Activated CD4-positive, alpha-beta T cell treated with anti-CD3 and anti-CD28 coated beads, Interleukin-2, amount 10 ng/mL, durations not matched to agents 24 days and 14 days (primary cell): Measurements from ENCODE around the gene RAPGEF4. TPM values are rescaled to one million over a fixed set of nuclear protein-coding genes. Genes with fewer than 3 reads are reported as not detected.
A peak's percentile ranks its signal among the peaks of the same experiment; 100 is the strongest.

Experiments used
- DNase-seq: peaks from one replicate; pipeline ENCODE4 v3.0.0; 2022
- H3K27ac Mint-ChIP-seq: one replicate; pipeline ENCODE4 v1.8.0; 2022; ENCODE audit warnings: mild to moderate bottlenecking, mixed read lengths
- H3K27me3 Mint-ChIP-seq: one replicate; pipeline ENCODE4 v1.8.0; 2022; ENCODE audit warnings: mixed read lengths
- H3K36me3 Mint-ChIP-seq: one replicate; pipeline ENCODE4 v1.8.0; 2022; ENCODE audit warnings: low read depth, mild to moderate bottlenecking, mixed read lengths
- H3K4me1 Mint-ChIP-seq: one replicate; pipeline ENCODE4 v1.8.0; 2021; ENCODE audit warnings: mixed read lengths
- H3K4me3 Mint-ChIP-seq: one replicate; pipeline ENCODE4 v1.8.0; 2022; ENCODE audit warnings: mild to moderate bottlenecking, moderate library complexity, mixed read lengths
- H3K9me3 Mint-ChIP-seq: one replicate; pipeline ENCODE4 v1.8.0; 2021; ENCODE audit warnings: mixed read lengths
- intact Hi-C: fragments of 100-400 bp; cut with micrococcal nuclease; formaldehyde crosslinking; loops from one replicate; pipeline ENCODE4 v1.15.1; 2023
- total RNA-seq: library from RNA; stranded (reverse); gene quantifications from 2 replicates; pipeline ENCODE4 v1.2.3, GENCODE V29; 2022

RAPGEF4 gene
- total RNA-seq, result 0.14 and 0.37 TPM in 2 replicates

DNA sequence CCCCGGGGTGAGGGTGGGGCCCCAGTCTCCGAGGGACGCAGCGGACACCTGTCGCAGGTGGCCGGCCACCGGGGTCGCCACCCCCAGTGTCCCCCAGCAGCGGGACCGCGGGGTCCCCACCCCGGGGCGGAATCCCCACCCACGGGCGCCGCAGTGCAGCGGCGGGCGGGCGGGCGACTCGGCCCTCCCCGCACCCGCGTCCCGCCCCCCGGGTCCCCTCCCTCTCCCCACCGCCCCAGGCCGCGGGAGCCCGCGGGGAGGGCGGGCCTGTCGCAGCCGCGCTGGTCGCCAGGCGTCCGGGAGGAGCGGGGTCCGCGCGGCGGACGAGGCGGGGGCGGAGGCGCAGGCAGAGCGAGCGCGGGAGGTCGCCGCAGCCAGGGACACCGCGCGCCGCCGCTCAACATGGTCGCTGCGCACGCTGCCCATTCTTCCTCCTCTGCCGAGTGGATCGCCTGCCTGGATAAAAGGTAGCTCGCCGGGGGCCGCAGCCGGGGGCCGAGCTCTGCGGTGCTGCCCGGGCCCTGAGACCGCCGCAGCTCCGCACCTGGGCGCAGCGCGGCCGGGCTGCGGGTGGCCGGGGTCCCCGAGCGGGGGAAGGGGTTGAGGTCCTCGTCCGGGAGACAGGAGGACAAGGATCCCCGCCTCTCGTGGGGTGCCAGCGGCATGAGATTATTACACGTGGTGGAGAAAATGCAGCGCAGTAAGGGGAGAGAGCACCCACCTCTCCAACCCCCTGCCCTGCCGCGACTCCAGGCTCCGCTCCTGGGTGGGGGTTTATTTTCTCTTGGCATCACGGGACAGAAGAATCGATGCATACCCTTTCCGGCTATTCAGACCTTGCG, at the start of gene RAPGEF4:
Gene RAPGEF4, plus strand, starts transcription at position 264 of the 842 bp plus-strand sequence. Its CDS starts 139 bp downstream, at position 403.
- no peaks in the 10 kb centered on the region for H3K36me3 Mint-ChIP-seq
- H3K9me3 Mint-ChIP-seq, result no peaks in the 10 kb centered on the region
- peak within 1 kb of the TSS; percentile 63 for H3K4me3 Mint-ChIP-seq
- intact Hi-C loops, result no loop called here
- H3K4me1 Mint-ChIP-seq, result peaks cover 3% of the 10 kb centered on the region
- peaks cover 66% of the 10 kb centered on the region for H3K27me3 Mint-ChIP-seq
- DNase-seq, result no peak
- H3K27ac Mint-ChIP-seq, result no peak within 1 kb of the TSS

- Mint-ChIP-seq H3K27me3 (no peaks in the 10 kb centered on the region), H3K9me3 (peaks cover 9% of the 10 kb centered on the region), H3K4me3 (peak overlapping the region; percentile 2), H3K36me3 (no peaks in the 10 kb centered on the region), H3K27ac (peak overlapping the region; percentile 51), H3K4me1 (peaks cover 20% of the 10 kb centered on the region)
- intact Hi-C loops, result no loop called here
- DNase-seq, result no peak
These were observed 42.6 kb upstream of the RAPGEF4 start for GRCh38 chr2:172693037-172693436.

DNA sequence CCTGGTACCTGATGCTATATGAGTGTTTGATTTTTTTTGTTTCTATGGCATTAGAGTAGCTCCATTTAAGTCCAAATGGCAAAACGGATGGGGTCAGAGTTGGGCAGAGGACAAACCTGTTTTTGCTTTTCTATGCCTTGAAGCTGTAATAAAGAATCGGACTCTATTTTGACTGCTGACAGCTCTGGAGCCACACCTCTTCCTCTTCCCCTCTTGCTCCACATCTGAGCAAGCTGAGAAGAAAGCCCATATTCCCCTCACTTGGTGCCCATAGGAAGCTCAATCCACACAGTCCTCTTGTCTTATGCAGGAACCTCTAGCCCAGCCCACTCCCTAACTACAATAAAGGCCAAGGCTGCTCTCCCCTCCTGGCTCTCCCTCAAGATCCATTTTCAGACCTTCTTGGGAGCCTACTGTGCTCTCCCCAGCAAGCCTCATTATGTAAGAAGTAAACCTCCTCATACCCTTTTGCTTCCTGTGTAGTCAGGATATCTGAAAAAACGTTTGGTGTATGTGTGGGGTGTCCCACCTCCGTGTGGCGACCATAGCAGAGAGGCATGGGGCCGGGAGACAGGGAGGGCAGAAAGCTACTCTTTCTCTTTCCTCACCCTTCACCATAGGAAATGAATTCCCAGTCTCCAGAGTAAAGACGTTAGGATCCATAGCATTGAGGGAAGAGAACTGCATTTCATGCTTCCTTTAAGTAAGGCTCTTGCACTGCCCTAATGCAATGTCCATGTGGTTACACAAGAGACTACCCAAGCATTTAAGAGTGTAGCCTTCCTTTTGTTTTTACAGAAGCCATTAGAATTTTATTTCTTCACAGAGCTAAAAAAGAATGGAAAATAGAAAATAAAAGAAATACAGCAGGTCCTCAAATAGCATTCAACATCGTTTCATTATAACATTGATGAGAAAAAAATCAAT, 41.9 kb upstream of the RAPGEF4 start:
- peak overlapping the region; percentile 2 for H3K4me3 Mint-ChIP-seq
- H3K27ac Mint-ChIP-seq, result no peak overlapping the region
- H3K27me3 Mint-ChIP-seq, result no peaks in the 10 kb centered on the region

DNA sequence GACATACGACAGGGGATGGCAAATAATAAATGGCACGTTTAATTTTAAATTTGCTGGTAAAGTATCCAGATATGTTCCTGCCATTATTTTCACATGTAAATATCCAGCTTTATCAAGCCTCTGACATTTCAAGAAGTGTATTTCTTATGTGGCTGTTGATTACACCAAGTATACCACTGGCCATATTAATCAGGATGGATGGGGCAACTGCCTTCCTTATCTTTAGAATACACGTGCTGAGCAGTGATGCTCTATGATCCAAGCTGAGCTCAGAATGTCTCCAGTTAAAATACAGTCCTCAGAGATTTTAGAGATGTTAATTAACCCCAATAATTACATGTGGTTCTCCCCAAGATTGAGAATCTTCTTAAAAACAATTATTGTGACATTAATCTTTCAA, 38.3 kb upstream of the RAPGEF4 start:
- no peak overlapping the region for H3K27ac Mint-ChIP-seq
- intact Hi-C loops, result no loop called here

More for the DNA sequence above, 41.9 kb upstream of the RAPGEF4 start:
- intact Hi-C loops, result no loop called here
- peak; percentile 51 for DNase-seq
- Mint-ChIP-seq H3K9me3 (peaks cover 6% of the 10 kb centered on the region), H3K4me1 (peaks cover 27% of the 10 kb centered on the region), H3K36me3 (no peaks in the 10 kb centered on the region)

GRCh38 chr2:172698041-172698863, 37.4 kb upstream of the RAPGEF4 start:
- Mint-ChIP-seq H3K4me3 (no peak overlapping the region), H3K27ac (peak overlapping the region; percentile 45), H3K4me1 (peaks cover 19% of the 10 kb centered on the region), H3K9me3 (no peaks in the 10 kb centered on the region), H3K36me3 (no peaks in the 10 kb centered on the region), H3K27me3 (no peaks in the 10 kb centered on the region)
- DNase-seq, result peak; percentile 67
- intact Hi-C loops, result loop anchor here (1.0 kb wide), 1 partner anchor 142 kb away; the partner anchor contains the start of gene PDK1

More for the DNA sequence above, 38.3 kb upstream of the RAPGEF4 start:
- Mint-ChIP-seq H3K27me3 (no peaks in the 10 kb centered on the region), H3K9me3 (no peaks in the 10 kb centered on the region), H3K4me3 (no peak overlapping the region), H3K4me1 (peaks cover 24% of the 10 kb centered on the region), H3K36me3 (no peaks in the 10 kb centered on the region)
- DNase-seq, result no peak

GRCh38 chr2:172701250-172701649, 34.4 kb upstream of the RAPGEF4 start:
- H3K27ac Mint-ChIP-seq, result no peak overlapping the region
- peaks cover 12% of the 10 kb centered on the region for H3K4me1 Mint-ChIP-seq
- DNase-seq, result no peak
- no peak overlapping the region for H3K4me3 Mint-ChIP-seq
- intact Hi-C loops, result no loop called here
- peaks cover 7% of the 10 kb centered on the region for H3K27me3 Mint-ChIP-seq
- no peaks in the 10 kb centered on the region for H3K36me3 Mint-ChIP-seq
- H3K9me3 Mint-ChIP-seq, result no peaks in the 10 kb centered on the region

DNA sequence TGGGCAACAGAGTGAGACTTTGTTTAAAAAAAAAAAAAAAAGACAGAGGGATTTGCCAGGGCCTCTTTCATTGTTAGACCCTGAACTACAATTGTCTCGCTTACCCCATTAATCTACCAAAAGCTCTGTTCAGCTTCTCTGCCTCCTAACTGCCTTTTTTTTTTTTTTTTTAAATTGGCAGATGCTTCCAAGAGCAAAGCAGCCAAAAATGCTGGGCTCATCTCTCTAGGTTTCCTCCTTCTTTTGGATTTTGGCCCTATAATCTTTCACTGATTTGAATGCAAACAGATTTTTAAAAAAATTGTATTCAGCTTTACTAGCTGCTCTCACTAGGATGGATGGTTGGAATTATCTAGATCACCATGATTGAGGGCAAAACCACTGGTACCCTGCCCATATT, 33.2 kb upstream of the RAPGEF4 start:
- Mint-ChIP-seq H3K27me3 (peaks cover 7% of the 10 kb centered on the region), H3K27ac (no peak overlapping the region), H3K9me3 (no peaks in the 10 kb centered on the region), H3K36me3 (no peaks in the 10 kb centered on the region), H3K4me3 (no peak overlapping the region), H3K4me1 (peaks cover 12% of the 10 kb centered on the region)
- no peak for DNase-seq
- intact Hi-C loops, result no loop called here

DNA sequence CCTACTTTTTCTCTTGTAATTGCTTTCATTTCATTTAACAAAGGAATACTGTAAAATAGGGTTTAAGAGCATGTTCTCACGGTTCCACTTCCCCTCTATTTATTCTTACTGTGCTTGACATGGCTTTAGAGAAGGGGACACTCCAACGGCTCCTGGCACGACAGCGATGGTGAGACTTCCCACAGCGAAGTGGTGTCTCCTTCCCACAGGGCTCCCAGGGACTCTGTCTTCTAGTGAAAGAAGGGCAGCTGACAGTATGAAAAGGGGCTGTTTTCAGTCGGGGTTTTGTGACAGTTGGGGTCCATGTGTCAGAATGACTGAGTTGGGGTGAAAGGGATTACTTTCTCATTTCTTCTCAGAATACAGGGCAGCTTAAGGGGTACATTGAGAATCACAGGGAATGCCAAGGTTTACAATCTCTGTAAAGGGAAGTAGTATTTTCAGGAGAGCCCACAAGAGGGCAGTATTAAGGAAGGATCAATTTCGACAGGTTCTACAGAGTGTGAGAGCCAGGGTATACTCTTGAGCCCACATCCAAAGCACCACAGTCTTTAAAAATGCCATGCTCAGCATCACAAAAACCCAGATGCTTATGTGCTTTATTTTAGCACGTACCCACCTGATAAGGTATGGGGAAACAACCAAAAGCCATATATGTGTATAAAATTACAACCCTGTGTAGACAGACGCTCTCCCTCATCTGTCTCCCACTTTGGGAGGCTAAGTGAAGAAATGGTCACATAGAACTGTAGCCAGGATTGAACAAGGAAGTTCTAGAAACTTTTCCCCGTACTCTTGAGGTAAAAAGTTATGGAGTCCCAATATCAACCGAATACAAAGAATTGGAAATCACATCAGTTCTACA, 31.3 kb upstream of the RAPGEF4 start:
- H3K4me3 Mint-ChIP-seq, result no peak overlapping the region
- intact Hi-C loops, result no loop called here
- H3K9me3 Mint-ChIP-seq, result no peaks in the 10 kb centered on the region
- DNase-seq, result no peak
- H3K36me3 Mint-ChIP-seq, result no peaks in the 10 kb centered on the region
- H3K27ac Mint-ChIP-seq, result no peak overlapping the region
- no peaks in the 10 kb centered on the region for H3K4me1 Mint-ChIP-seq
- peaks cover 20% of the 10 kb centered on the region for H3K27me3 Mint-ChIP-seq

- no peak overlapping the region for H3K27ac Mint-ChIP-seq
- H3K27me3 Mint-ChIP-seq, result peaks cover 22% of the 10 kb centered on the region
- no peak overlapping the region for H3K4me3 Mint-ChIP-seq
- intact Hi-C loops, result no loop called here
- no peaks in the 10 kb centered on the region for H3K4me1 Mint-ChIP-seq
- H3K36me3 Mint-ChIP-seq, result no peaks in the 10 kb centered on the region
- no peak for DNase-seq
- no peaks in the 10 kb centered on the region for H3K9me3 Mint-ChIP-seq
These were observed 30.3 kb upstream of the RAPGEF4 start for GRCh38 chr2:172705352-172705751.

DNA sequence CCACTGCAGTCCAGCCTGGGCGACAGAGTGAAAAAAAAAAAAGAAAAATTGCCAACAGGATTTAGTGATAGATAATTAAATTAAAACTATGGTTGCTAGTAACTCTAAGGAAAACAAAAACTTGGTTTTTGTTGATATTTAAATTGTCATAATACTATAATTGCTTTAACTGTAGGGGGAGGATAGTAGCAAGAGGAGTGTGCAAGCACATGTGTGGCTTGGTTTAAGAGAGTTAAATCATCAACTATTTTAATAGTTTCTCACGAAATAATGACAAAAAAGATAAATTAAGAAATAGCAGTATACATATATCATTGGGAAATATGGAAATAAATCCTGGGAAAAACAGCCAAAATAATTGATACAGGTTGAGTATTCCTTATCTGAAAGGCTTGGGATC, 27.4 kb upstream of the RAPGEF4 start:
- DNase-seq, result no peak
- no peaks in the 10 kb centered on the region for H3K36me3 Mint-ChIP-seq
- no peaks in the 10 kb centered on the region for H3K9me3 Mint-ChIP-seq
- no peaks in the 10 kb centered on the region for H3K4me1 Mint-ChIP-seq
- H3K27ac Mint-ChIP-seq, result no peak overlapping the region
- intact Hi-C loops, result no loop called here
- no peak overlapping the region for H3K4me3 Mint-ChIP-seq
- peaks cover 22% of the 10 kb centered on the region for H3K27me3 Mint-ChIP-seq

DNA sequence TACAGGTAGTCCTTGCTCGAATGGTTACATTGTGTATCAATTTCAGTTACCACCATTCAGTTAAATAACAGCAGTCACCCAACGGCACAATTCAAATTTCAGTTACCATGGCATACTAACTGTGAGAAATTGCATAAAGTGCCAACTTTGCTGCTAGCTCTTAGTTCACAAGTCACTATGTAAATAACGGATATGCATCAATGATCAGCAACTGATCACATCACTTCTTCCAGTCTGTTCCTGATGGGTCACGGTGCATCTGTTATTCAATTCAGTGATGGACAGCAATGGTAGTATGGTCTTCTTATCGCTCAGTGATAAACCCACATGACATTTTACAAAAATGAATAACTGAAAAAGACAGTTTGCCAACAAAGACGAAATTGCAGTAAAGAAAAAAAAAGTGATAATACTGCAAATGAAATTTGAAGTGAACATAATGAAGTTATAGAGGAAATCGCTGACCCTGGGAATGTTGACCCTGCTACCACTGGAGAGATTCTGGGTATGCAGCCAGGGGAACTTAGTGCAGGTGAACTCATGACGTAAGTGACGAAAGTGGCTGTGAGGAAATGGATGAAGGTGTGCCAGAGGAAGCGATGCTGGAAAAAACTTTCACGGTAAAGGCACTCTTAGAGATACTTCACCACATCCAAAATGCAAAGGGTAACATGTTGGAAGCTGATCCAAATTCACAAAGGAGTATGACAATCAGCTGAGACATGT, 25.9 kb upstream of the RAPGEF4 start:
- no peaks in the 10 kb centered on the region for H3K36me3 Mint-ChIP-seq
- intact Hi-C loops, result loop anchor here (2.0 kb wide), 1 partner anchor 117 kb away; no protein-coding TSS in a partner anchor
- H3K4me1 Mint-ChIP-seq, result no peaks in the 10 kb centered on the region
- no peak overlapping the region for H3K27ac Mint-ChIP-seq
- no peak for DNase-seq
- H3K27me3 Mint-ChIP-seq, result peaks cover 20% of the 10 kb centered on the region
- H3K9me3 Mint-ChIP-seq, result no peaks in the 10 kb centered on the region
- H3K4me3 Mint-ChIP-seq, result no peak overlapping the region

GRCh38 chr2:172710584-172711047, 25.0 kb upstream of the RAPGEF4 start:
- intact Hi-C loops, result loop anchor here (2.0 kb wide), 1 partner anchor 118 kb away; no protein-coding TSS in a partner anchor

More at GRCh38 chr2:172710584-172711047, 25.0 kb upstream of the RAPGEF4 start:
- no peak overlapping the region for H3K27ac Mint-ChIP-seq
- DNase-seq, result peak; percentile 74
- no peaks in the 10 kb centered on the region for H3K36me3 Mint-ChIP-seq
- peaks cover 21% of the 10 kb centered on the region for H3K27me3 Mint-ChIP-seq
- no peak overlapping the region for H3K4me3 Mint-ChIP-seq
- H3K4me1 Mint-ChIP-seq, result no peaks in the 10 kb centered on the region
- no peaks in the 10 kb centered on the region for H3K9me3 Mint-ChIP-seq
